SK-N-SH (cell line): Measurements from ENCODE around the gene ADGRG3.

ENCODE experiments used
- CTCF ChIP-seq: fragments of 200-600 bp; sonication (generic); IDR thresholded peaks from 2 replicates; pipeline ENCODE4 v1.6.1; 2017; ENCODE audit warnings: antibody characterized with exemption, mild to moderate bottlenecking, moderate library complexity
- RXRA ChIP-seq: IDR thresholded peaks from 2 replicates; pipeline ENCODE4 v1.4.0; 2012; ENCODE audit warnings: low read depth, mild to moderate bottlenecking, borderline replicate concordance
- USF2 ChIP-seq: fragments of 150-350 bp; IDR thresholded peaks from 2 replicates; pipeline ENCODE4 v1.6.1; 2017; ENCODE audit warnings: antibody characterized with exemption, low read length, low read depth, borderline replicate concordance

- TF ChIP-seq CTCF, result no peak
- TF ChIP-seq USF2, result no peak
- TF ChIP-seq RXRA, result no peak
Measured at GRCh38 chr16:57689762-57690558, 21.9 kb downstream of the ADGRG3 start.
